Adrenal gland (tissue), 12 donors: ENCODE measurements around the gene CYSTM1. TPM values are rescaled to one million over a fixed set of nuclear protein-coding genes. Genes with fewer than 3 reads are reported as not detected.

Experiments
- DNase-seq, 7 donors: peaks; one replicate each; pipeline ENCODE4 v3.0.0-alpha.2; 2019 to 2020
- H3K27ac ChIP-seq, 5 donors: fragments of 200-600 bp; sonication (generic) in 4 of 5; 1 replicate in 3 of 5; 2 replicates in 2 of 5; pipeline versions ENCODE4 v1.5.1 to v1.8.0; 2016 to 2020; ENCODE audit warnings: mild to moderate bottlenecking in 1 of 5
- H3K27me3 ChIP-seq: fragments of 200-600 bp; 2 replicates; pipeline ENCODE4 v1.8.0; 2021
- H3K36me3 ChIP-seq, 2 donors: fragments of 200-600 bp; replicated peaks in 1 of 2; 1 replicate in 1 of 2; 2 replicates in 1 of 2; pipeline versions ENCODE4 v1.5.1 to v1.8.0; 2018 to 2022
- H3K4me1 ChIP-seq, 2 donors: fragments of 200-600 bp; replicated peaks in 1 of 2; 1 replicate in 1 of 2; 2 replicates in 1 of 2; pipeline versions ENCODE4 v1.5.1 to v1.8.0; 2018 to 2021
- H3K4me3 ChIP-seq, 4 donors: fragments of 200-600 bp; sonication (generic) in 3 of 4; one replicate each; pipeline ENCODE4 v1.5.1; 2016 to 2018
- H3K9me3 ChIP-seq, 3 donors: fragments of 200-600 bp; sonication (generic) in 1 of 3; replicated peaks in 1 of 3; 1 replicate in 2 of 3; 2 replicates in 1 of 3; pipeline versions ENCODE4 v1.5.1 to v1.8.0; 2016 to 2021
- POLR2A ChIP-seq, 2 donors: fragments of 450-650 bp; IDR thresholded peaks; one replicate each; pipeline ENCODE4 v1.6.1; 2017; ENCODE audit warnings: antibody characterized with exemption in 2 of 2, mild to moderate bottlenecking in 2 of 2, moderate library complexity in 1 of 2
- WGBS, 4 donors: extraction: QIAGEN DNeasy Blood & Tissue Kit in 2 of 4; methylation state at CpG; one replicate each; pipeline versions ENCODE4 v1.1.5 to v1.1.7; 2013 to 2017; 5-methylcytosine and 5-hydroxymethylcytosine counted together
- intact Hi-C, 2 donors: fragments of 100-400 bp; cut with DNase I; formaldehyde crosslinking; loops; one replicate each; pipeline versions ENCODE4 v1.14.1 to v1.15.0; 2022 to 2023
- polyA plus RNA-seq, 3 donors: library from polyadenylated mRNA; stranded (reverse); fragments of 200-250 nt in 2 of 3; fragments of 350-450 nt in 1 of 3; fragmentation: Illumina TruSeq in 1 of 3; extraction: RNeasy Lipid Tissue Mini Kit (QIAGEN cat#74804) in 1 of 3; gene quantifications; one replicate each; pipeline ENCODE4 v1.2.3, GENCODE V29; 2013 to 2014
- total RNA-seq, 9 donors: library from RNA; depleted of rRNA in 4 of 9; stranded (reverse); fragments of >200 nt in 4 of 9; fragments of 120-200 nt in 1 of 9; fragmentation: NEBNext Ultra II Directional in 1 of 9; extraction: Animal tissue kit (Norgen Biotek cat#: 25700) in 1 of 9; gene quantifications; one replicate each; pipeline versions ENCODE4 v1.1.0 to v1.2.4, GENCODE V29; 2013 to 2023
- TF ChIP-seq, protein P1 (sequence below), 6 experiments: fragments of 450-650 bp in 4 of 6; fragments of 200-600 bp in 2 of 6; sonication (generic) in 1 of 6; IDR thresholded peaks; 1 replicate in 5 of 6; 2 replicates in 1 of 6; pipeline versions ENCODE4 v1.5.1 to v1.8.0; 2016 to 2021; ENCODE audit warnings: antibody characterized with exemption in 6 of 6, mild to moderate bottlenecking in 2 of 6, moderate library complexity in 1 of 6
- donor health status: healthy with polysubstance abuse.
- donor health status: Bipolar disorder and iron deficiency.
- donor health status: DM: yes; HTN: yes; CAD: no.
- donor health status: DM: no; HTN: no; CAD: no.
- donor health status: DM: no; HTN: no; CAD: no.
- donor health status: DM: yes; HTN: yes; CAD: no.

Gene CYSTM1
- total and polyA plus RNA-seq, 12 donors: 42.6 to 605 (median 180) TPM

DNA sequence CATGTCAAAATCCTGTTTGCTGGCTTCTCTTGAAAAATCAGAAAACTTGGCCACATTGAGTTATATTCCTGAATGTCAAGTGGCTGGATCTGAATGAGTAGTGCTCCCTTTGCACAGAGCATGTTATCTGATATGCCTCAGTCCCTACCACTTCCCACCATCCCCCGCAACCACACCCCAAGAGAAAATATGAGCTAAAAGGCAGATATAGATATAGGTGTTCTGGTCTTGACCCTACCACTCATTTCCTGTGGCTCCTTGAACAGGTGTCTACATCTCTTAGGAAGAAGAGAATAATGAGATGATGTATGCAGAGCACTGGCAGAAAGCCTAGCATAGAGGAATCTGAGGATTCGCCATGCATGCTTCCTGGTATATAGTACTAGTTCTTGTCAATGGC lies 6.6 kb upstream of the CYSTM1 start:
- intact Hi-C loops: loop anchor here in 1 of 2 donors (5.0 kb wide), 2 partner anchors 69 to 189 kb away; no protein-coding TSS in a partner anchor
- no peaks in the 10 kb centered on the region for H3K9me3 ChIP-seq
- peak in 1 of 7 donors; percentile 13 for DNase-seq
- 95 to 100% (median 98%) methylated on average over 2 of the region's 2 CpGs for WGBS, 4 donors
- H3K27me3 ChIP-seq: no peaks in the 10 kb centered on the region
- TF ChIP-seq, protein P1, sequence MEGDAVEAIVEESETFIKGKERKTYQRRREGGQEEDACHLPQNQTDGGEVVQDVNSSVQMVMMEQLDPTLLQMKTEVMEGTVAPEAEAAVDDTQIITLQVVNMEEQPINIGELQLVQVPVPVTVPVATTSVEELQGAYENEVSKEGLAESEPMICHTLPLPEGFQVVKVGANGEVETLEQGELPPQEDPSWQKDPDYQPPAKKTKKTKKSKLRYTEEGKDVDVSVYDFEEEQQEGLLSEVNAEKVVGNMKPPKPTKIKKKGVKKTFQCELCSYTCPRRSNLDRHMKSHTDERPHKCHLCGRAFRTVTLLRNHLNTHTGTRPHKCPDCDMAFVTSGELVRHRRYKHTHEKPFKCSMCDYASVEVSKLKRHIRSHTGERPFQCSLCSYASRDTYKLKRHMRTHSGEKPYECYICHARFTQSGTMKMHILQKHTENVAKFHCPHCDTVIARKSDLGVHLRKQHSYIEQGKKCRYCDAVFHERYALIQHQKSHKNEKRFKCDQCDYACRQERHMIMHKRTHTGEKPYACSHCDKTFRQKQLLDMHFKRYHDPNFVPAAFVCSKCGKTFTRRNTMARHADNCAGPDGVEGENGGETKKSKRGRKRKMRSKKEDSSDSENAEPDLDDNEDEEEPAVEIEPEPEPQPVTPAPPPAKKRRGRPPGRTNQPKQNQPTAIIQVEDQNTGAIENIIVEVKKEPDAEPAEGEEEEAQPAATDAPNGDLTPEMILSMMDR (IDR thresholded peaks at IDR 0.05): no peak
- TF ChIP-seq POLR2A (IDR thresholded peaks at IDR 0.05): no peak
- peaks cover 13 to 16% of the 10 kb centered on the region in 2 donors for H3K4me1 ChIP-seq
- H3K27ac ChIP-seq: no peak overlapping the region
- H3K36me3 ChIP-seq: no peaks in the 10 kb centered on the region
- H3K4me3 ChIP-seq: no peak overlapping the region

DNA sequence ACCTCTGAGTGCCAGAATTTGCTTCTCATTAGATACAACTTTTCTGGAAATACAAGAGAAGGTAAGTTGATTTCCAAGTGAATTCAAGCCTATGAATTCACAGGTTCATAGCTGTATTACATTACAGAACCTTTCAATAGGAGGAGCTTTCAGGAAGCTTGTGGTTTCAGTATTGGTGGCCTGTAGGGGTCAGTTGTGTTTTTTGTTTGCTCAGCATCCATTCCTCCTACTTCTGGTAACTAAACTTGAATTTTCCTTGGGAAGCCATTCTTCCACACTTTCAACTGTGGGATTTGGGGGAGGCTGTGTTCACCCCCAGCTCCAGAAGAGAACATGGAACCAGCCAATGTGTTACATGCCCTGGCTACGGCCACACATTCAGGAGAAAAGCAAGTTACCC lies 5.6 kb upstream of the CYSTM1 start:
- Histone ChIP-seq H3K9me3 (no peaks in the 10 kb centered on the region), H3K4me3 (no peak overlapping the region), H3K27ac (no peak overlapping the region), H3K4me1 (peaks cover 13 to 16% of the 10 kb centered on the region in 2 donors), H3K27me3 (no peaks in the 10 kb centered on the region), H3K36me3 (no peaks in the 10 kb centered on the region)
- WGBS, 4 donors: 90 to 100% (median 98%) methylated on average over 1 of the region's 1 CpG
- intact Hi-C loops: loop anchor here in 1 of 2 donors (5.0 kb wide), 2 partner anchors 68 to 188 kb away; no protein-coding TSS in a partner anchor
- DNase-seq: peak in 1 of 7 donors; percentile 20
- TF ChIP-seq POLR2A (IDR thresholded peaks at IDR 0.05): no peak
- TF ChIP-seq, protein P1 (IDR thresholded peaks at IDR 0.05): peak in 4 of 6 experiments; percentile 21 to 33 (median 27)

DNA sequence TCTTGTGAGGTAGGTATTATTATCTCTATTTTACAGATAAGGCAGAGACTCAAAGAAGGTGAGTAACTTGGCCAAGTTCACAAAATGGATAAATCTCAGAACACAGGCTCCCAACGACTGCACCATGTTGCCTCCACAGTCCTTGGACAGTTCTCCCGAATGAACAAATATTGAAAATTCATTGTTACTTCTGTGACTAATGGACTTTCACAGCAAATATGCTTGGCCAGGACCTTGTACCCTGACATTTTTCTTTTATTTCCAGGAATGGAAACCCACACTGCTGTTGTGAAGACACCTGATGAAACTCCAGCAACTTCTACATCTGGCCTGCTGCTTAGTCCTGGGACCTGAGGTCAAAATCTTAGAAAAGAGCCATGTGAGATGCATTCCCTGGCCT lies 2.5 kb upstream of the CYSTM1 start:
- WGBS, 4 donors: 42 to 79% (median 65%) methylated on average over 2 of the region's 2 CpGs
- intact Hi-C loops: no loop called here

DNA sequence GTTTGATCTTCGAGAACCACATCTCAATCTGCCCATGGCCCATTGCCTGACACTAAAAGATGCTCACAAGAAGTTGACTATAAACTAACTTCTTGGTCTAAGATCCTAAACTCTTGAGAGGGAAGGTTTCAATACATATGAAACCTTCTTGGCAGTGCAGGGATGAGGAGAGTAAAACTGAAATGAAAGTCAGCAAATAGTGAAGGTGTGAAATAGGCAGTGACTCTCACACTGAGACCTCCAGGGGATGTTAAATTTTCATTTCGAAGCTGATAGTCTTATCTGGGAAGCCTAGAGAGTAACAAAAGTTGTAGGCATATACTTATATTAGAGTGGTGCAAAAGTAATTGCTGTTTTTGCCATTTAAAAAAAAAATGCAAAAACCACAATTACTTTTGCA lies 974 bp upstream of the CYSTM1 start:
- WGBS, 4 donors: 91 to 96% (median 94%) methylated on average over 2 of the region's 2 CpGs
- TF ChIP-seq POLR2A (IDR thresholded peaks at IDR 0.05): no peak
- Histone ChIP-seq H3K27ac (peak overlapping the region in 1 of 5 donors; percentile 98), H3K4me3 (no peak overlapping the region), H3K36me3 (no peaks in the 10 kb centered on the region), H3K4me1 (peaks cover 16 to 31% of the 10 kb centered on the region in 2 donors), H3K27me3 (no peaks in the 10 kb centered on the region), H3K9me3 (no peaks in the 10 kb centered on the region)
- intact Hi-C loops: no loop called here
- DNase-seq: no peak

More for the DNA sequence above, 2.5 kb upstream of the CYSTM1 start:
- Histone ChIP-seq H3K27me3 (no peaks in the 10 kb centered on the region), H3K27ac (no peak overlapping the region), H3K9me3 (no peaks in the 10 kb centered on the region), H3K4me3 (no peak overlapping the region), H3K4me1 (peaks cover 14 to 16% of the 10 kb centered on the region in 2 donors), H3K36me3 (no peaks in the 10 kb centered on the region)
- TF ChIP-seq, protein P1 (IDR thresholded peaks at IDR 0.05): no peak
- TF ChIP-seq POLR2A (IDR thresholded peaks at IDR 0.05): no peak
- DNase-seq: no peak
